ENCODE measurements around the gene OST4.

DNA sequence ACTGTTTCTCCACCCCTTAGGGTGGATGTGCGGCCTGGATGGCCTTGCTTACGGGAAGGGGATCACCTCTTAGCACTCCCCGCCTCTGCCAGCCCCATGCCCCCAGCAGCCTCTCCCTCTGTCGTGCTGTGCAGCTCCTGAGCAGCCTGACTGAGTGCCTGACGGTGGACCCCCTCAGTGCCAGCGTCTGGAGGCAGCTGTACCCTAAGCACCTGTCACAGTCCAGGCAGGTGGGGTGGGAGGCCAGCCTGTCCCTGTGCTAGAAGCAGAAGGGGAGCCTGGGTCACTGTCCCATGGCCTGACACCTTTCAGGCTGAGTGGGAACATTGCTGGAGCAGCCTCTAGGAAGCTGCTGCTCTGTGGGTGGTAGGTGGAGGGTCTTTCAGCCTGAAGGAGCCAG lies 33.4 kb downstream of the OST4 start:
- TF ChIP-seq, protein P1, sequence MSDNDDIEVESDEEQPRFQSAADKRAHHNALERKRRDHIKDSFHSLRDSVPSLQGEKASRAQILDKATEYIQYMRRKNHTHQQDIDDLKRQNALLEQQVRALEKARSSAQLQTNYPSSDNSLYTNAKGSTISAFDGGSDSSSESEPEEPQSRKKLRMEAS (IDR thresholded peaks at IDR 0.05), result no peak
- TF ChIP-seq RAD21 (IDR thresholded peaks at IDR 0.05; ENCODE audit: low read depth) (no peak), EP300 (IDR thresholded peaks at IDR 0.05; ENCODE audit: borderline replicate concordance) (no peak), CREB1 (IDR thresholded peaks at IDR 0.05; ENCODE audit: low read depth) (no peak), TAF1 (IDR thresholded peaks at IDR 0.05; ENCODE audit: low read depth) (no peak), YY1 (IDR thresholded peaks at IDR 0.05; ENCODE audit: low read depth) (no peak)
- TF ChIP-seq, protein P2, sequence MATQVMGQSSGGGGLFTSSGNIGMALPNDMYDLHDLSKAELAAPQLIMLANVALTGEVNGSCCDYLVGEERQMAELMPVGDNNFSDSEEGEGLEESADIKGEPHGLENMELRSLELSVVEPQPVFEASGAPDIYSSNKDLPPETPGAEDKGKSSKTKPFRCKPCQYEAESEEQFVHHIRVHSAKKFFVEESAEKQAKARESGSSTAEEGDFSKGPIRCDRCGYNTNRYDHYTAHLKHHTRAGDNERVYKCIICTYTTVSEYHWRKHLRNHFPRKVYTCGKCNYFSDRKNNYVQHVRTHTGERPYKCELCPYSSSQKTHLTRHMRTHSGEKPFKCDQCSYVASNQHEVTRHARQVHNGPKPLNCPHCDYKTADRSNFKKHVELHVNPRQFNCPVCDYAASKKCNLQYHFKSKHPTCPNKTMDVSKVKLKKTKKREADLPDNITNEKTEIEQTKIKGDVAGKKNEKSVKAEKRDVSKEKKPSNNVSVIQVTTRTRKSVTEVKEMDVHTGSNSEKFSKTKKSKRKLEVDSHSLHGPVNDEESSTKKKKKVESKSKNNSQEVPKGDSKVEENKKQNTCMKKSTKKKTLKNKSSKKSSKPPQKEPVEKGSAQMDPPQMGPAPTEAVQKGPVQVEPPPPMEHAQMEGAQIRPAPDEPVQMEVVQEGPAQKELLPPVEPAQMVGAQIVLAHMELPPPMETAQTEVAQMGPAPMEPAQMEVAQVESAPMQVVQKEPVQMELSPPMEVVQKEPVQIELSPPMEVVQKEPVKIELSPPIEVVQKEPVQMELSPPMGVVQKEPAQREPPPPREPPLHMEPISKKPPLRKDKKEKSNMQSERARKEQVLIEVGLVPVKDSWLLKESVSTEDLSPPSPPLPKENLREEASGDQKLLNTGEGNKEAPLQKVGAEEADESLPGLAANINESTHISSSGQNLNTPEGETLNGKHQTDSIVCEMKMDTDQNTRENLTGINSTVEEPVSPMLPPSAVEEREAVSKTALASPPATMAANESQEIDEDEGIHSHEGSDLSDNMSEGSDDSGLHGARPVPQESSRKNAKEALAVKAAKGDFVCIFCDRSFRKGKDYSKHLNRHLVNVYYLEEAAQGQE (IDR thresholded peaks at IDR 0.05; ENCODE audit: low read depth), result no peak
